ENCODE measurements around the gene ATAD2B. TPM values are rescaled to one million over a fixed set of nuclear protein-coding genes. Genes with fewer than 3 reads are reported as not detected.

The ATAD2B gene
- total and polyA plus RNA-seq, 5 donors: 2.8 to 15.1 (median 9.4) TPM

- Histone ChIP-seq H3K4me3 (ENCODE audit: low read length) (no peak overlapping the region), H3K27me3 (ENCODE audit: control insufficient read depth, insufficient read depth) (no peaks in the 10 kb centered on the region), H3K4me1 (ENCODE audit: control insufficient read depth, insufficient read depth, low read length) (no peaks in the 10 kb centered on the region), H3K27ac (ENCODE audit: low read length) (no peak overlapping the region), H3K9me3 (ENCODE audit: control insufficient read depth, low read length) (no peaks in the 10 kb centered on the region)
- intact Hi-C loops (cut with DNase I): no loop called here
- WGBS: 94% methylated on average over 5 of the region's 5 CpGs
- no peak for ATAC-seq
- DNase-seq: no peak
These were observed 227.4 kb downstream of the ATAD2B start for GRCh38 chr2:23699580-23699925.

GRCh38 chr2:23698721-23699579, 228.0 kb downstream of the ATAD2B start:
- DNase-seq (no peak), ATAC-seq (peak in 1 of 2 donors; percentile 7)
- Histone ChIP-seq H3K9me3 (ENCODE audit: control insufficient read depth, low read length) (no peaks in the 10 kb centered on the region), H3K27me3 (ENCODE audit: control insufficient read depth, insufficient read depth) (no peaks in the 10 kb centered on the region), H3K27ac (ENCODE audit: low read length) (no peak overlapping the region), H3K4me3 (ENCODE audit: low read length) (no peak overlapping the region), H3K4me1 (ENCODE audit: control insufficient read depth, insufficient read depth, low read length) (no peaks in the 10 kb centered on the region)
- 68% methylated on average over 17 of the region's 17 CpGs for WGBS
- intact Hi-C loops (cut with DNase I): no loop called here

Other genes with a start within 250 kb of the ATAD2B start
- 10 to 100 TPM; 23.0 to 27.3 (median 25.0) TPM for gene UBXN2A, start 13.3 kb upstream of the ATAD2B start, total RNA-seq
- 14.7 TPM for gene UBXN2A, start 13.3 kb upstream of the ATAD2B start, polyA plus RNA-seq
- gene MFSD2B, start 83.0 kb upstream of the ATAD2B start, total RNA-seq: under 1 TPM in 2 of 4 donors, not detected in 2; 0.19 to 0.51 TPM
- gene MFSD2B, start 83.0 kb upstream of the ATAD2B start, polyA plus RNA-seq: 0.18 TPM
- gene WDCP, start 120.3 kb upstream of the ATAD2B start, total RNA-seq: 1 to 10 TPM; 5.5 to 7.3 (median 6.2) TPM
- gene WDCP, start 120.3 kb upstream of the ATAD2B start, polyA plus RNA-seq: 2.1 TPM
- 1 to 10 TPM; 2.7 to 5.1 (median 4.2) TPM for gene FKBP1B, start 122.6 kb upstream of the ATAD2B start, total RNA-seq
- gene FKBP1B, start 122.6 kb upstream of the ATAD2B start, polyA plus RNA-seq: 4.3 TPM
- gene SF3B6, start 149.2 kb upstream of the ATAD2B start, total RNA-seq: 10 to 100 TPM; 54.7 to 59.2 (median 58.3) TPM
- 101 TPM for gene SF3B6, start 149.2 kb upstream of the ATAD2B start, polyA plus RNA-seq
- gene TP53I3, start 157.7 kb upstream of the ATAD2B start, total RNA-seq: 1 to 10 TPM; 6.0 to 9.7 (median 7.3) TPM
- 13.1 TPM for gene TP53I3, start 157.7 kb upstream of the ATAD2B start, polyA plus RNA-seq
- 1 to 10 TPM in 2 of 4 donors, under 1 TPM in 1, not detected in 1; 0.83 to 1.7 (median 1.3) TPM for gene PFN4, start 196.2 kb upstream of the ATAD2B start, total RNA-seq
- 2.8 TPM for gene PFN4, start 196.2 kb upstream of the ATAD2B start, polyA plus RNA-seq
- 10 to 100 TPM; 50.1 to 69.0 (median 58.9) TPM for gene FAM228B, start 196.3 kb upstream of the ATAD2B start, total RNA-seq
- 37.9 TPM for gene FAM228B, start 196.3 kb upstream of the ATAD2B start, polyA plus RNA-seq
- 1 to 10 TPM in 3 of 4 donors, under 1 TPM in 1; 0.62 to 5.1 (median 2.0) TPM for gene FAM228A, start 247.9 kb upstream of the ATAD2B start, total RNA-seq
- gene FAM228A, start 247.9 kb upstream of the ATAD2B start, polyA plus RNA-seq: 1.5 TPM